HG03159 (cell line): ENCODE measurements around the gene DOCK10.

Source experiments
- ATAC-seq: cut with Tn5 transposase; IDR thresholded peaks from one replicate; pipeline ENCODE4 v1.9.1; 2021; ENCODE audit warnings: mild to moderate bottlenecking, moderate library complexity; ENCODE audit not compliant: unreplicated experiment

DOCK10 gene

DNA sequence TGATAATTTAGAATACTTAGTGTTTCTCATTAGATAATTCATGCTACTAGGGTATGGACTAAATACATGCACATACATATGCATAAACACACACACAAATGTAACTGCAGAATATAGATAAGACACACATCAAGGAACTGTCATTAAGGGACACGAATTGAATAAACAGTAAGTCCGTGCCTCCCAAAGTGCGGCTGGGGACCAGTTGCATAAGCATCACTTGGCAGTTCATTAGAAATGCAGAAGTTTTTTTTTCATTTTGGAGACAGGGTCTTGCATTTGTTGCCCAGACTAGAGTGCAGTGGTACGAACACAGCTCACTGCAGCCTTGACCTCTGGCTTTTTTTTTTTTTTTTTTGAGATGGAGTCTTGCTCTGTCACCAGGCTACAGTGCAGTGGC, 196.1 kb downstream of the DOCK10 start:
- no peak for ATAC-seq

- ATAC-seq = no peak
Measured at GRCh38 chr2:224843141-224843540, 199.1 kb downstream of the DOCK10 start.

GRCh38 chr2:224841910-224842309, 200.4 kb downstream of the DOCK10 start:
- ATAC-seq = no peak

DNA sequence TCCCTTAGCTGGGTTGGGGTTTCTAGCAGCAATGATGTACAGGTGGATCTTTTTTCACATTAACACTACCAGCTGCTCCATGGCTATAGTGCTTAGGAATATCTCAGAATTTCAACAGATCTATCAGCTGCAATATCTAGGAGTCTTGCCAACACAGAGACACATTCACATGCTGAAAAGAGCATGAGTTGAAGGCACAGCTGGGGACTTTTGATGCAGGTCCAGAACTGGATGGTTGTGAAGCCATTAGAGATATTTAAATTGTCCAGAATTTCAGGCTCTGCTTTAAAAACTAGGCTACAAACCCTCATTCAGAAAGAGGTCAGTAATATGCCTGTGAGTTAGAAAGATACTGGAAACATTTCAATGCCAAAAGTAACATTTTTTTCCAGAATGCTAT, 203.9 kb downstream of the DOCK10 start:
- no peak for ATAC-seq

DNA sequence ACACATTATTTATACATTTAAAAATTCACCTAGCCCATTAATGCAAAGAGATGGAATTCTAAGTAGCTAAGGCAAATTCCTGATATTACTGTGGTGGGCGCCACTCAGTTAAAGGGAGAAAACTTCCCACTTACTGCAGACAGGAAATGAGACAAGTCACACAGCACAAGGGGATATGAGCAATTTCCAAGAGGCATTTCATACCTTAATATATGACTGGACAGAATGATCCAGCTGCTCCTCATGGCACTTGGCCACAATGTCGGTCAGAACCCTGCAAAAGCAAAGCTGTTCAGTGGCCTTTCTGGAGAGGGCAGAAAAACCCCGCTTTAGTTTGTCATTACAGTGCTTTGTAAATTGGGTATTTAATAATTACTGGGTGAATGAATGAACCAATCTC, 204.7 kb downstream of the DOCK10 start:
- ATAC-seq = no peak

DNA sequence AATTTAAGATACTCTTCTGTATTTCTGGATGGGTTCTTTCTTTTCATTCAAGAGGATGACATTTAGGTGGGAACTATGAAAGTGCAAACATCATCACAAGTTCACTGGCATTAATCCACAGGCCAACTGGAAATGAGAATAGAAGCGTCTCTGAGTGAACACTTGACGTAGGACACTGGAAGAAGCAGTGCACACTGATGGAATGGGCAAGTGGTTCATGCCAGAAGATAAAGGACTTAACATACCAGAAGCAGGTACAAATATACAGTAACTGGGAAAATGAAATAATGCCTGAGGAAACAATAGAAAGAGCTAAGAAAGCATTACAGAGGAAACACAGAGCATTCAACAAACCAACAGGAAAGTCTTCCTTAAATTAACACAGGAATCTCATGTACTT, 205.2 kb downstream of the DOCK10 start:
- ATAC-seq = no peak

GRCh38 chr2:224836263-224836662, 206.0 kb downstream of the DOCK10 start:
- ATAC-seq = no peak

DNA sequence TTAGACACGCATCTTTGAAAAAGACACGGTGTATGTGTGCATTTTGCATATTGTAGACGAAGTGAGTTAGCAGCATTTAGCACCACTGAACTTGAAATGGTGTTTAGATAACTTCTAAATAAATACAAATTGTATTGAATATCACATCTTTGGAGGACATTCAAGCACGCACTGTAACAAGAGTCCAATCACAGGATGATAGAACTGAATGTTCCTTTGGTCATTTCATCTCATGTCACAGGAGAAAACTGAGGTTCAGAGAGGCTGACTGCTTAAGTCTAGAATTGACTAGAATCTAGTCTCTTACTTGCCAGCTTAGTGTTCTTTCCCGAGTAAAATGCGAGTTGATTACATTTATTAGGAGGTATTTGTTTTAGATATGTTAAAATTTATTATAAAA, 206.9 kb downstream of the DOCK10 start:
- no peak for ATAC-seq

DNA sequence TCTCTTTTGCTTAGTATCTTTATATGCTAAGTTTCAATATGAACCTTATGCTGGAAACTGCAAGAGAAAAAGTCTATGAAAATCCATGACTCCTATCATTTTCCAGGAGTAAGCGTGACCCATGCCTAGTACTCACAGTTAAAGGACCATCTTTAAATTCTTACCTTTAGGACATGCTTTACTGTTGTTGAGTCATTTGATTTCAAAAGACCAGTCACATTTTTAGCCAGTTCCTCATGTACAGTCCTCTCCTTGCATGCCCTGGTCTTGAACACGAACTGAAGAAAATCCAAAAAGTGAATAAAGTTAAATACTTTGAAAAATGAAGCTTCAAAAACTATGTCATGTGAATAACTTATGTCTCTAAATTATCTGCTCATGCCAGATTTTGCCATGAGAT, 208.3 kb downstream of the DOCK10 start:
- no peak for ATAC-seq

- ATAC-seq = no peak
Measured at GRCh38 chr2:224832207-224832606, 210.1 kb downstream of the DOCK10 start.

GRCh38 chr2:224831530-224831929, 210.7 kb downstream of the DOCK10 start:
- no peak for ATAC-seq

DNA sequence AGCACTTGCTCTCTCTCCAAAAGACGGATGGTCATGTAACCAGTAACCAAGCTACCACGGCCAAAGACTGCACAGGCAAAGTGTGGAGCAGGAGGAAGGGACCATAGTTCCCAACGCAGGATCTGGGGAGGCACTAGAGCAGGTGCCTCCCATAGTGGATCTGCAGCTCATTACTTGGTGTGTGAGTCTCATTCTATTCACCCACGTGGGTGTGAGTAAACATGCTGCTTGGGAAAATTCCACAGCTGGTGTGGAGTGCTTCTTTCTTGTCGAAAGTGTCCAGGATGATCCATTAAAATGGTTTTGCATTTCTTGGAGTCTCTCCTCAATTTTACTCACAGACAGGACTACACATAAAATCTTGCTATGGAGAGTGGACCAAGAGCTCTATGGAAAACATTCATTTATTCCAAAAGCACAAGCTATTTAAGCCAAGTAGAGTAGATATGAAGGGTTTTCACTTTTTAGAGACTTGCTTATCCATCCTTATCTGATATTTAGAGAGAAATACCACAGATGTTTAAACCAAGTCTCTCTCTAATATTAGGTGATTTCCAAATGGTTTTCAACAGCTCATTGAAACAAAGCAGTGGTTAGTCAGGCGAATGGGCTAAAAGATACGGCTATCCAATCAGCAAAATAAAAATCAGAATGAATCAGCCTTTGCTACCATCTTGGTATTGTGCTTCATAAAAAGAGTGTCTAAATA, 221.8 kb downstream of the DOCK10 start:
- no peak for ATAC-seq

DNA sequence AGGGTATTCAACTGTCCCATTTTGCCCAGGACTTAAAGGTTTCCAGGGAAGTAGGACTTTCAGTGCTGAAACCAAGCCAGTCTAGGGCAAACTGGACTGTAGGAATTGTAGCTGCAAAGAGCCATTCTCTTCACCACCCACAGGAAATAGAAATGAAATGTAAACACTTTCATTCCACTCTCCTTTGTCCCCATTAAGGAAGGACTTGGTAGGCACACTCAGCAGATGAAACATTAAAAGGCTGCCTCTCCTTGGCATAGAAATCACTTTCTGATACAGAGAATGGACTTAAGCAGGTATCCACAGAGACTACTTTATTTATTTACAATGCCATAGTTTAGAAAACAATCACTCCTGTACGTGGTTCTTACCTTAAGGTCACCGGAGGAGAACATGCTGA, 223.2 kb downstream of the DOCK10 start:
- no peak for ATAC-seq

DNA sequence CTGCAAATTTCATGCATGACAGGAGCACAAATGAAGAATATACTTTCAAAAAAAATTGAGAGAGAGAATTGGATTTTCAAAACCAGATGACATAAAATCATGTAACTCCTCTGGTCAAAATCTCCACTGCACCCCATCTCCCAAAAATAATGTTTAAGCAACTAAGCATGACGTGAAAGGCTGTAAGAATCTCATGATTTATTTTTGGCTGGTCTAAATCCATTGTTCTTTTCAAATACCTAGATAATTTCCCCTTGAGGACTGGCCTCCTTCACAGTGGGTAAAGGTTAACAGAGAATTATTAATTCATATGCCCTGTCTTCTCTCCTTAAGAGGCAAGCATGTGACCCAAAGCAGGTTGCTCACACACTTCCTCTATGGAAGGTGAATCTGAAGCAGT, 224.6 kb downstream of the DOCK10 start:
- no peak for ATAC-seq

DNA sequence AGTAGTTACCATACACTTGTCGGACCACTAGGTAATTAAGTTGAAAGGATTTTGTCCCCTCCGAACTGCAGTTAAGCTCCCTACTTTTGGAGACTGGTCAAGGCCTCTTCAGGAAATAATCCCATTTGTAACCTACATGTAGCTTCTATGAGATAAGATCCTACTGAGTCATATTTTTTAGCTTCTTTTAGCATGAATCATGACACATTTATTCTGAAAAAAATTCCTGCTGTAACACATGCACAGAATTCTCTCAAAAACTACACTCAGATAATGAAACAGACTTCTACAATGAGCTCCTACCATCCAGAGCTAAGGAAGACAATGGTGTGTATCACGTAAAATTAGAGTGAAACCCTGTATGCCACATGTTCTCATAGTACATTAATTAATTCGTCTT, 225.5 kb downstream of the DOCK10 start:
- ATAC-seq = no peak

- ATAC-seq = no peak
Measured at GRCh38 chr2:224813578-224813977, 228.7 kb downstream of the DOCK10 start.

DNA sequence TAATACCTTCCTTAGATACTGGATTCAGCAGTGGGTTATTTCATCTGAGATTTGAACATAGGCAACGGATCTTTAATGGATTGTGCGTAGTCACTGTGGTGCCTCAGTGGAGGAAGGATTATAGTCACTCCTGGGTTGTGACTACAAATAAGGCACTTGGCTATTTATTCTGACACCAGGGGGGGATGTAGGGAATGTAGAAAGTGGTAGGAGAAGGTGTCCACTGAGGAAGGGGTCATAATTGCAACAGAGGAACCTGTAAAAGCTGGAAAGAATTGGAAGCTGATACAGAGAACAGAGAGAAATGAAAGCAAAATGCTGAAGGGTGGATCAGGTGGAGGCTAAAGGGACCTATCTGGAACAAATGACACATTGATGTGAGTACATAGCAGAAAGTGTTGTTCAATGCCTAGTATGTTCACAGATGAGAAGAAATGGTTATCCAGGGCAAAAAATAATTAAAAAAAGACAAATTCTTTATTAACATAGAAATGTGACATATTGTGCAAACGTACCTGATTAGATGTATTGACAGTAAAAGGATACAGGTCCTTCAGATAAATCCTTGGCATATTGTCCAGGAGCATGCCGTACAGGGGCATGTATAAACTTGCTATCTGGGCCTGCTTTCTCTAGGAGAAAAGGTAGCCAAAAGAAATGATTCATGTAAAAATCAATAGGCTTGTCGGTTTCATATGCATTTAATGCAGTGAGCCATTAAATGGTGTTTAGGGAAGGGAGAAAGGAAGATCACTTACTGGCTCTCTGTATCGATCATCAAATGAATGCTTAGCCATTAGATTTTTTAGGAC, 234.9 kb downstream of the DOCK10 start:
- ATAC-seq = no peak

DNA sequence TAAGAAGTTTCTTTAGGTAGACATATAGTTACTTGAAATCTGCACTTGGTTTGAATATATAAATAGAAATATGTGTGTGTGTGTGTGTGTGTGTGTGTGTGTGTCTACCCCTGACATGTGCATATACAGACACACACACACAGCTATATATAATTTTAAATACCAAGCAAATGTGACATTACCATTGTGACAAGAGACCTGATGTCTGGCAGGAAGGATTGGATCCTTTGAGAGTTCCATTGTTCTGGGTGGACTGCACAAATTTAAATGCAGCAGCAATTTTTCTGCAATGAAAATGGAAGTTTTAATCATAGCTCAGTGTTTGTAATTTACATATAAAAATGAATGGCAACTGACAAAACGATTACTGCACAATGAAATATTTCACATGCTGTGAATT, 238.3 kb downstream of the DOCK10 start:
- no peak for ATAC-seq

GRCh38 chr2:224802407-224802806, 239.9 kb downstream of the DOCK10 start:
- no peak for ATAC-seq

DNA sequence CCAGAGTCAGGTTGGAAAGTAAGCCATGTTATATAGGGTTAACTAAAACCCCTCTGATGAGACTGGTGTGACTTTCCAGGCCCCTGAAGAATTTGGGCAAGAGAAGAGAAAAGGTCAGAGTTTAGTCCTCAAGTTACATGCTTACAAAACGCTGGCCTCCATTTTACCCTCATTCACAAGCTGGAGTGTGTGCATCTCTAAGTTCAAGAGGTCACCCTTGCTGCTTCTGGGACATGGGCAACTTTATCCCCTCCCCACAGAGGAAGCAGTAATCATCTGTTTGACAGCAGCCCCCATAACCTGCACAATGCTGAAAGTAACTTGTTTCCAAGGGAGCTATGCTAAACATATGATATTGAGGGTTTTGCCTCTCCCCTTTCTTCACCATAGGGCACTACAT, 240.9 kb downstream of the DOCK10 start:
- ATAC-seq = no peak

DNA sequence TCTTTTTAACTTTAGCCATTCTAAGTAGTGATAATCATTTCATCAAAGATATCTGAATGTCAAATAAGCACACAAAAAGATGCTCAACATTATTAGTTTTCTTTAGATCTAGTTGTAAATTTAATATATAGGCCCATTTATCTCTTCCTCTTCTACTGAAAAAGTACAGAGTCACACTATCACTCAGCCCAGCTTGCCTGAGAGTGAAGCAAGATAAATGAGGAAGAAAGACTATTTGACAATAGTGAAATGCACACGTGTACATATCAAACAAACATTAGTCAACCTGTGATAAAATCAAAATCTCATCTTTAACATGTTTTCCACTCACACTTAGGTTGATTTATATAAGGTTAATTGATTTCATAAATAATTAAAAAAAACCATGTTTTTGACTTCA, 242.6 kb downstream of the DOCK10 start:
- no peak for ATAC-seq

GRCh38 chr2:224798180-224798579, 244.1 kb downstream of the DOCK10 start:
- no peak for ATAC-seq
